Measurements from ENCODE around the gene SIGMAR1.

SIGMAR1 gene

GRCh38 chr9:34585946-34586669, 51.5 kb downstream of the SIGMAR1 start:
- no peak overlapping the region for H3K4me3 ChIP-seq (ENCODE audit: low read depth, low read length)
- TF ChIP-seq CTCF (IDR thresholded peaks at IDR 0.05; ENCODE audit: low read depth, low read length) (no peak), MAX (IDR thresholded peaks at IDR 0.05; ENCODE audit: low read depth, low read length) (no peak), POLR2A (IDR thresholded peaks at IDR 0.05; ENCODE audit: extremely low read depth, insufficient read length) (no peak), MYC (IDR thresholded peaks at IDR 0.05; ENCODE audit: low read depth, low read length) (no peak)
- no peak for DNase-seq (ENCODE audit: low read depth)

- DNase-seq (ENCODE audit: low read depth), result no peak
- no peak overlapping the region for H3K4me3 ChIP-seq (ENCODE audit: low read depth, low read length)
- no peak for TF ChIP-seq MYC (IDR thresholded peaks at IDR 0.05; ENCODE audit: low read depth, low read length)
- no peak for TF ChIP-seq CTCF (IDR thresholded peaks at IDR 0.05; ENCODE audit: low read depth, low read length)
- no peak for TF ChIP-seq MAX (IDR thresholded peaks at IDR 0.05; ENCODE audit: low read depth, low read length)
- no peak for TF ChIP-seq POLR2A (IDR thresholded peaks at IDR 0.05; ENCODE audit: extremely low read depth, insufficient read length)
Measured at GRCh38 chr9:34584970-34585369, 52.6 kb downstream of the SIGMAR1 start.
